ENCODE measurements around the gene IFITM1.
"Not testable (repeated sequence)": the region's sequence is repeated elsewhere in the genome, so short reads cannot be mapped to it uniquely, and the experiment has no call there.

DNA sequence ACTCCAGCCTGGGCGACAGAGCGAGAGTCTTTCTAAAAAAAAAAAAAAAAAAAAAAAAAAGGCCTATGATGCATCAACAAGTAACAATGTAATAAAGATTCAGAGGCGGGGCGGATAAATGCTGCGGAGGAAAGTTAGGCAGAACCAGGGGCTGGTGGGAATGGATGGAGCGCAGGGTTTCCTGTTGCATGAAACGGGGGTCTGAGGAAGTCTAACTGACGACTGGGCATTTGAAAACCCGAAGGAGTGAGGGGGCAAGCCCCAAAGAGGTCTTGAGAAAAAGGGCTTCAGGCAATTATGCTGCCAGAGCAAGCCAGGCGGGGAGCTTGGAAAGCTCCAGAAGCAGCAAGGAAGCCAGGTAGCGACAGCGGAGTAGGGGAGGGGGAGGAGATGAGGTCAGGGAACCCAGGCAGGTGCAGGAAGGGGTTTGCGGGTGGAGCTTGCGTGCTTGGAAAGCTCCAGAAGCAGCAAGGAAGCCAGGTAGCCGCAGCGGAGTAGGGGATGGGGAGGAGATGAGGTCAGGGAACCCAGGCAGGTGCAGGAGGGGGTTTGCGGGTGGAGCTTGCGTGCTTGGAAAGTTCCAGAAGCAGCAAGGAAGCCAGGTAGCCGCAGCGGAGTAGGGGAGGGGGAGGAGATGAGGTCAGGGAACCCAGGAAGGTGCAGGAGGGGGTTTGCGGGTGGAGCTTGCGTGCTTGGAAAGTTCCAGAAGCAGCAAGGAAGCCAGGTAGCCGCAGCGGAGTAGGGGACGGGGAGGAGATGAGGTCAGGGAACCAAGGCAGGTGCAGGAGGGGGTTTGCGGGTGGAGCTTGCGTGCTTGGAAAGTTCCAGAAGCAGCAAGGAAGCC is 26.6 kb upstream of the IFITM1 start:
- TF ChIP-seq, protein P1, sequence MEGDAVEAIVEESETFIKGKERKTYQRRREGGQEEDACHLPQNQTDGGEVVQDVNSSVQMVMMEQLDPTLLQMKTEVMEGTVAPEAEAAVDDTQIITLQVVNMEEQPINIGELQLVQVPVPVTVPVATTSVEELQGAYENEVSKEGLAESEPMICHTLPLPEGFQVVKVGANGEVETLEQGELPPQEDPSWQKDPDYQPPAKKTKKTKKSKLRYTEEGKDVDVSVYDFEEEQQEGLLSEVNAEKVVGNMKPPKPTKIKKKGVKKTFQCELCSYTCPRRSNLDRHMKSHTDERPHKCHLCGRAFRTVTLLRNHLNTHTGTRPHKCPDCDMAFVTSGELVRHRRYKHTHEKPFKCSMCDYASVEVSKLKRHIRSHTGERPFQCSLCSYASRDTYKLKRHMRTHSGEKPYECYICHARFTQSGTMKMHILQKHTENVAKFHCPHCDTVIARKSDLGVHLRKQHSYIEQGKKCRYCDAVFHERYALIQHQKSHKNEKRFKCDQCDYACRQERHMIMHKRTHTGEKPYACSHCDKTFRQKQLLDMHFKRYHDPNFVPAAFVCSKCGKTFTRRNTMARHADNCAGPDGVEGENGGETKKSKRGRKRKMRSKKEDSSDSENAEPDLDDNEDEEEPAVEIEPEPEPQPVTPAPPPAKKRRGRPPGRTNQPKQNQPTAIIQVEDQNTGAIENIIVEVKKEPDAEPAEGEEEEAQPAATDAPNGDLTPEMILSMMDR (IDR thresholded peaks at IDR 0.05), result not testable (repeated sequence)
- TF ChIP-seq POLR2A, POLR2AphosphoS5 (IDR thresholded peaks at IDR 0.05): not testable (repeated sequence)
